ENCODE measurements around the gene NT5C2. TPM values are rescaled to one million over a fixed set of nuclear protein-coding genes. Genes with fewer than 3 reads are reported as not detected.

Gene NT5C2
- total and polyA plus RNA-seq, 2 of the 8 experiments (the other 6 are each of a cell fraction or from before 2014, with no cell fraction given) = 35.2 to 106 TPM

DNA sequence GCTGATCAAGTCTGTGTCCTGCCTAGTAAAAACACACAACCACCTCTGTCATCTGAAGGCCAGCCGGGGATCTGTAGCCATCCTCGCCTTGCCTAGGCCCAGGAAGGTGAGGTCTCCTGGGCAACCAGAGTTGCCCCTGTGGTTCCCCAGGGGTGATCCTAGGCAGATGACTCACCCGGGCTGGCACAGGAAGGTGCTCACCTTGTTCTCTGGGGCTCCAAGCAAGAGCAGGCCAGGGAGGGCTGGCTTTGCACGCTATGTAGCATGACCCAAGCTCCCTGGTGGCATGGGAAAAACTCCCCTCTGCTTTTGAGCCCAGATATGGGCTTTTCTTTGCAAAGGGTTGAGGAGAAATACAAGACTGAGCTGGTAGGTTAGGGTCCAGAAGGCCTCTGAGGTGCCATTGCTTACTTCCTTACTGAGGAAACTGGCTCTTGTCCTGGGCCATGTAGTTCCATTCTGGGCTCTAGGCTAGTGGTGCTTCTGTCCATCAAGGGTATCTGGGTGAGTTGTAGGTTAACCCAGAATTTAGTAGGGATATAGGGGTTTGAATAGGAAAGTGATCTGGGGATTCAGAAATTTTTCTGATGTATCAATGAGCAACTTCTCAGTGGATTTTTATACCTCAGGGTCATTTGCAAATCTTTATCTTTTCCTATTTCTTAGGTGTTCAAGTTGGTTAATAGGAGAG lies 112.0 kb downstream of the NT5C2 start:
- Histone ChIP-seq H3K4me3 (ENCODE audit: extremely low read depth in 1 of 4, insufficient read depth in 2 of 4, low read depth in 3 of 4, low read length in 4 of 4) (no peak overlapping the region), H3K14ac (ENCODE audit: insufficient read length) (no peak overlapping the region), H3K56ac (replicated peaks; ENCODE audit: insufficient read length, low read depth, low read length) (no peak overlapping the region), H3K27me3 (replicated peaks in 1 of 4; ENCODE audit: control insufficient read depth in 3 of 4, extremely low read depth in 1 of 4, insufficient read depth in 3 of 4, low read length in 3 of 4) (no peaks in the 10 kb centered on the region), H3K23me2 (ENCODE audit: low read depth, low read length) (no peaks in the 10 kb centered on the region), H4K20me1 (replicated peaks in 1 of 2; ENCODE audit: control insufficient read depth in 1 of 2, insufficient read depth in 2 of 2, low read length in 2 of 2) (peaks cover 0 to 2% of the 10 kb centered on the region in 2 experiments), H3K4ac (replicated peaks; ENCODE audit: insufficient read length, low read depth, low read length) (no peak overlapping the region), H3K27ac (ENCODE audit: low read depth, low read length) (no peak overlapping the region), H4K5ac (ENCODE audit: insufficient read length, low read depth, low read length) (no peak overlapping the region), H3K79me1 (ENCODE audit: low read depth, low read length) (no peaks in the 10 kb centered on the region), H3K9ac (replicated peaks in 1 of 4; ENCODE audit: extremely low read depth in 1 of 4, low read depth in 3 of 4, low read length in 3 of 4) (no peak overlapping the region), H3K23ac (ENCODE audit: insufficient read length) (no peak overlapping the region), H3K9me3 (ENCODE audit: insufficient read depth in 2 of 2, low read depth in 1 of 2, low read length in 1 of 2) (no peaks in the 10 kb centered on the region), H3K79me2 (ENCODE audit: control insufficient read depth in 1 of 2, insufficient read depth in 2 of 2, low read length in 2 of 2) (no peaks in the 10 kb centered on the region), H3K4me2 (ENCODE audit: insufficient read depth in 1 of 2, low read depth in 2 of 2, low read length in 2 of 2) (no peak overlapping the region), H2BK20ac (ENCODE audit: low read length) (no peak overlapping the region), H2AFZ (ENCODE audit: low read length) (no peak overlapping the region), H4K91ac (replicated peaks; ENCODE audit: insufficient read length, low read length) (no peak overlapping the region), H4K8ac (ENCODE audit: extremely low read depth, insufficient read depth, low read length) (no peak overlapping the region), H2AK5ac (ENCODE audit: low read depth, low read length) (no peak overlapping the region), H3K36me3 (ENCODE audit: control insufficient read depth in 2 of 4, insufficient read depth in 4 of 4, low read length in 3 of 4) (peaks cover 0 to 16% (median 2%) of the 10 kb centered on the region in 4 experiments; a peak in 5 of 8 replicates), H2BK120ac (replicated peaks; ENCODE audit: low read depth, low read length) (no peak overlapping the region), H3K4me1 (replicated peaks in 1 of 4; ENCODE audit: control insufficient read depth in 3 of 4, insufficient read depth in 4 of 4, low read length in 3 of 4) (no peaks in the 10 kb centered on the region), H3K18ac (ENCODE audit: extremely low read depth, low read length) (no peak overlapping the region), H2BK15ac (ENCODE audit: low read length) (no peak overlapping the region), H2BK5ac (ENCODE audit: low read depth, low read length) (no peak overlapping the region), H2BK12ac (ENCODE audit: low read depth, low read length) (no peak overlapping the region)
- ChIA-PET POLR2A (ENCODE audit: partially characterized antibody) (interaction anchor here (1.0 to 1.1 kb wide), 2 partner anchors 12 to 167 kb away, joined by 3 to 4 read pairs; no protein-coding TSS in a partner anchor), CTCF (ENCODE audit: partially characterized antibody) (interaction anchor here (0.7 to 3.4 kb wide), 5 partner anchors 9 to 249 kb away, joined by 3 to 13 read pairs (median 3); no protein-coding TSS in a partner anchor)
- FAIRE-seq = no peak
- TF ChIP-seq EZH2 (IDR thresholded peaks at IDR 0.05; ENCODE audit: low read depth, low read length, severe bottlenecking) = no peak
- TF ChIP-seq PHF8 (conservative IDR thresholded peaks at IDR 0.05; ENCODE audit: low read depth, low read length) = no peak
- no peak for TF ChIP-seq POLR2A (IDR thresholded peaks at IDR 0.05; ENCODE audit: control extremely low read depth in 1 of 2, low read depth in 2 of 2, low read length in 2 of 2)
- TF ChIP-seq POLR2AphosphoS5 (IDR thresholded peaks at IDR 0.05; ENCODE audit: low read depth, low read length) = no peak
- DNase-seq (ENCODE audit: low read depth in 1 of 2, low spot score in 2 of 2) = no peak
- 92% methylated on average over 4 of the region's 4 CpGs; no CpG with 5 or more reads in 1 of the 2 experiments for whole genome bisulfite sequencing, 2 experiments (ENCODE audit: extremely low coverage in 1 of 2, insufficient coverage in 1 of 2, insufficient read length in 1 of 2, insufficient replicate concordance in 2 of 2, low coverage in 1 of 2, low lambda C conversion rate in 2 of 2, missing lambda C conversion rate in 1 of 2)
